ENCODE data around the gene IFT27. TPM values are rescaled to one million over a fixed set of nuclear protein-coding genes. Genes with fewer than 3 reads are reported as not detected.

Gene IFT27
- total RNA-seq, 2 donors from 2014 or later = 14.7 to 20.7 TPM

DNA sequence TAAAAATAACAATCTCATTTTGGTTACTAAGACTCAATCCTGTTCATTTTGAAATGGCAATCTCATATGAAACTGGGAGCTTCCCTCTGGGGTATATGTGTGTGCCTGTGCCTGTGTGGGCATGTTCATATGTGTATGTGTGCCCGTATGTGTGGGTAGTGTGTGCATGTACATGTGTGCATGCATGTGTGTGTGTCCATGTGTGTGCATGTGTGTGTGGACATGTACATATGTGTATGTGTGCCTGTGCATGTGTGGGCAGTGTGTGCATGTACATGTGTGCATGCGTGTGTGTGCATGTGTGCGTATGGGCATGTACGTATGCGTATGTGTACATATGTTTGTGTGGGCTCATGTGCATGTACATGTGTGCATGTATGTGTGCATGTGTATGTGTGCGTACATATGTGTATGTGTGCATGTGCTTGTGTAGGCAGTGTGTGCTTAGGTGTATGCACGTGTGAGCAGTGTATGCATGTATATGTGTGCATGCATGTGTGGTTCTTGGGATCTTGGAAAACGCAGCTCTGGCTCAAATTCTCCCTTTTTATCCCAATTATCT, 47.9 kb downstream of the IFT27 start:
- Mint-ChIP-seq H3K36me3 (ENCODE audit: low read depth) (no peaks in the 10 kb centered on the region), H3K27ac (no peak overlapping the region), H3K4me3 (no peak overlapping the region), H3K27me3 (peaks cover 42% of the 10 kb centered on the region), H3K4me1 (no peaks in the 10 kb centered on the region)
- DNase-seq (no peak), ATAC-seq (no peak)
- H3K9me3 ChIP-seq (ENCODE audit: control insufficient read depth, low read length, poor library complexity, severe bottlenecking) = no peaks in the 10 kb centered on the region

DNA sequence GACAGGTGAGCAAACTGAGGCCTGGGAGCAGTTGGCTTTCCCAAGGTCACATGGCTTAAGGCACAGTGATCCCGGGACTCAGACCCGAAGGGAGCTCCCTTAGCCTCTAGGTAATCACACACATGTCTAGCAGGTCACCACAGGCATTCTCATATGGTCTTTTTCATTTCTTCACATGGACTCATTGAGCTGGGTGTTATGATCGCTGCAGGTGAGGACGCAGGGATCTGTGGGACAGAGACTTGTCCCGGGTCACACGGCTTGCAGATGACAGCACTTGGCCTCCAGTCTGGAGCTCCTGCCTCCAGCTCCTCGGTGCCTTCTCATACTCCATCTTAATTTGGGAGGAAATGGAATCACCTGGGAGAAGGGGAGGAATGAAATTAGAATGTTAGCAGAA, 48.8 kb downstream of the IFT27 start:
- H3K9me3 ChIP-seq (ENCODE audit: control insufficient read depth, low read length, poor library complexity, severe bottlenecking) = no peaks in the 10 kb centered on the region
- Mint-ChIP-seq H3K36me3 (ENCODE audit: low read depth) (no peaks in the 10 kb centered on the region), H3K27me3 (peaks cover 42% of the 10 kb centered on the region), H3K4me1 (peaks cover 3% of the 10 kb centered on the region), H3K4me3 (no peak overlapping the region), H3K27ac (no peak overlapping the region)
- DNase-seq = no peak
- ATAC-seq = no peak

DNA sequence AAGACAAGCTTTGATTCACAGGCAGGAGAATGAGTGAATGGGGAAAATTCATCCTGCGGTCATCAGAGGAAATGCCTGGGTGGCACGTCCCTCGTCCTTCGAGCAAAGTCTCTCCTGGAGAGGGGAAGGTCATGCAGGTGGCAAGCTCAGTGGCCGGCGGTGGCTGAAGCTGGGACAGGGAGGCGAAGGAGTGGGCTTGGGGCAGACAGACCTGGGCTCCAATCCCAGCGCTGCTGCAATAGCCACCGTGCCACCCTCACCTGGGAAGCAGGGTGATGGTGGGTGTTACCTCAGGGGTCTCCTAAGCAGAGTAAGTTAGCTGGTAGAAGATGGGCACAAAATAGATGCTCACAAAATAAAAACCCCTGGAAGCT, 49.9 kb downstream of the IFT27 start:
- peaks cover 49% of the 10 kb centered on the region for H3K27me3 Mint-ChIP-seq
- no peak for ATAC-seq
- no peak for DNase-seq
- no peak overlapping the region for H3K27ac Mint-ChIP-seq
- H3K36me3 Mint-ChIP-seq (ENCODE audit: low read depth) = no peaks in the 10 kb centered on the region
- H3K9me3 ChIP-seq (ENCODE audit: control insufficient read depth, low read length, poor library complexity, severe bottlenecking) = no peaks in the 10 kb centered on the region
- H3K4me3 Mint-ChIP-seq = no peak overlapping the region
- peaks cover 3% of the 10 kb centered on the region for H3K4me1 Mint-ChIP-seq

DNA sequence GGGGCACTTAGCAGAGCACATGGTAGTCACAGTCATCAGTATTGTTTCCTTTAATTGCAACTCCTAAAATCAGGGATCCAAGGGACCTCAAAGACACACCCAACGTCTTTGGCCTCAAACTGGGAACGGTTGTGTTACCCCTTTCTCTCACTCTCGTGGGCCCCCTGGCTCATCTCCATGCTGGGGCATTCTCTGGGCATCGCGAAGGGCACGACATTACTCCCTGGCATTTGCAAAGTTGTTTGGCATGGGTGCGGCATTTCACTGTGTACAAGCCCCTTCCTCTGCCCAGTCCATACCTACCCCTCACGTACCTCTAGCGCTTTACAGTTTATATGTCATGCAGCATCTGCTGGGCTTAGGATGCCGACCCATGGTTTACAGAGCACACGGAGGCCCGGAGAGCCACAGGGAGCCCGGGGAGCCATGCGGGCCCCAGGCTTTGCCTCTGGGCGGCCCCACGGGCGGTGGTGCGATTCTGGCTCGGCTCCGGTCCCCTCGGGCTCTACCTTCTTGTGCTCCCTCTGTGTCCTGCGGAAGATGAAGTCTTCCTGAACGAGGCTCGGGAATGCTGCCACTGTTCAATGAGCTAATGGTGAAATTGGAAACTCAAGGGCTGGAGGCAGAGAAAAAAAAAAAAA, 50.4 kb downstream of the IFT27 start:
- peaks cover 54% of the 10 kb centered on the region for H3K27me3 Mint-ChIP-seq
- H3K36me3 Mint-ChIP-seq (ENCODE audit: low read depth) = no peaks in the 10 kb centered on the region
- H3K4me3 Mint-ChIP-seq = no peak overlapping the region
- no peak for DNase-seq
- ATAC-seq = no peak
- H3K27ac Mint-ChIP-seq = no peak overlapping the region
- H3K9me3 ChIP-seq (ENCODE audit: control insufficient read depth, low read length, poor library complexity, severe bottlenecking) = no peaks in the 10 kb centered on the region
- peaks cover 6% of the 10 kb centered on the region for H3K4me1 Mint-ChIP-seq

DNA sequence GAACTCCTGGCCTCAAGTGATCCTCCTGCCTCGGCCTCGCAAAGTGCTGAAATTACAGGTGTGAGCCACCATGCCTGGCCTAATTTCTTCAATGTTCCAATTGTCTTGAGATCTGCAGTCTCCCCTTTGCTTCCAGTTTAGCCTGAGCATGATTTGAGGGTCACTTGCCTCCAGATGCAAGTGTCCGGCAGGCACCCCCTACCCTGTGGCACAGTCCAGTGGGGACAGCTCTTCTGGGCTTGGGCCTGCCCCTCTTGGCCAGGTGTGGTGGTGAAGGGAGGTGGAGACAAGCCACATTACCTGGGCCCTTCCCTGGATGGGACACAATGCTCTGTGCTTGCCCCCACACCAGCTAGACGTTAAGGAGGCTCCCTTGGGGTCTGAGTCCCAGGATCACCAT, 51.1 kb downstream of the IFT27 start:
- DNase-seq = no peak

DNA sequence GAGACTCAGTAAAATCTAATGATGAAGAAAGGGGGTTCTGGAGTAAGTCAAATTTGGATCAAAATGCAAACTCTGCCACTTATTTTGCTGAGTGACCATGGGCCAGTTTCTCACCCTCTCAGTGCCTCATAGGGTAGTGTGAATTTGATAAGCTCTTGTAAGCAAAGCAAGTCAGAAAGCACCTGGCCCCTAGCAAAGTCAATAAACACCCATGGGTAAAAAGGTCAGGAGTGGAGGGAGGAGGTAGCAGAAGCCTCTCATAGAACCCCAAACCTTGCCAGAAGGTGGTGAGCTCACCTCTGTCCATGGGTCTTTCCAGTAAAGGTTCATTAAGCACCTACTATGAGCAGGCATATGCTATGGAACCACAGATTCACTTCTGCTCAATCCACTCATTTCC, 53.9 kb downstream of the IFT27 start:
- Mint-ChIP-seq H3K27ac (no peak overlapping the region), H3K4me3 (no peak overlapping the region), H3K27me3 (peaks cover 73% of the 10 kb centered on the region), H3K36me3 (ENCODE audit: low read depth) (no peaks in the 10 kb centered on the region), H3K4me1 (peaks cover 6% of the 10 kb centered on the region)
- DNase-seq = no peak
- ATAC-seq = no peak
- no peaks in the 10 kb centered on the region for H3K9me3 ChIP-seq (ENCODE audit: control insufficient read depth, low read length, poor library complexity, severe bottlenecking)

More for the DNA sequence above, 51.1 kb downstream of the IFT27 start:
- Mint-ChIP-seq H3K4me1 (peaks cover 6% of the 10 kb centered on the region), H3K27ac (no peak overlapping the region), H3K4me3 (no peak overlapping the region), H3K36me3 (ENCODE audit: low read depth) (no peaks in the 10 kb centered on the region), H3K27me3 (peaks cover 55% of the 10 kb centered on the region)
- ATAC-seq = no peak
- H3K9me3 ChIP-seq (ENCODE audit: control insufficient read depth, low read length, poor library complexity, severe bottlenecking) = no peaks in the 10 kb centered on the region

DNA sequence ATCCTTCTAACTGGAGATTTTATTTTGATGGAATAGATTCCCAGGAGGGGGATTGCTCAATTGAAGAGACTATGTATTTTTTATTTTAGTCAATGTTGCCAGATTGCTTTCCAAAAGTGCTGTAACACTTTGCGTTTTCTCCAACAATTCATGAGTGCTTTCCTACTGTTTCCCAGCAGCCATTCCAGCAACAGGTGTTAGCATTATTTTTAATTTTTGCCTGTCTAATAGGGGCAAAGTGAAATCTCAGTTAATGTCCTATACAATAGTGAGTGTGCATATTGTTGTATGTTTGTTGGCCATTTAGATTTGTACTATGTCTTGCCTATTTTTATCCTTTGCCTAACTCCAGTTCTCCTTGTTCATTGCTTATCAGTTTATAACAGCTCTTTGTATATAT, 60.3 kb downstream of the IFT27 start:
- H3K27ac Mint-ChIP-seq = no peak overlapping the region
- peaks cover 85% of the 10 kb centered on the region for H3K27me3 Mint-ChIP-seq
- peaks cover under 1% of the 10 kb centered on the region for H3K4me1 Mint-ChIP-seq
- no peak for ATAC-seq
- H3K36me3 Mint-ChIP-seq (ENCODE audit: low read depth) = peaks cover 6% of the 10 kb centered on the region
- no peaks in the 10 kb centered on the region for H3K9me3 ChIP-seq (ENCODE audit: control insufficient read depth, low read length, poor library complexity, severe bottlenecking)
- H3K4me3 Mint-ChIP-seq = no peak overlapping the region
- no peak for DNase-seq

DNA sequence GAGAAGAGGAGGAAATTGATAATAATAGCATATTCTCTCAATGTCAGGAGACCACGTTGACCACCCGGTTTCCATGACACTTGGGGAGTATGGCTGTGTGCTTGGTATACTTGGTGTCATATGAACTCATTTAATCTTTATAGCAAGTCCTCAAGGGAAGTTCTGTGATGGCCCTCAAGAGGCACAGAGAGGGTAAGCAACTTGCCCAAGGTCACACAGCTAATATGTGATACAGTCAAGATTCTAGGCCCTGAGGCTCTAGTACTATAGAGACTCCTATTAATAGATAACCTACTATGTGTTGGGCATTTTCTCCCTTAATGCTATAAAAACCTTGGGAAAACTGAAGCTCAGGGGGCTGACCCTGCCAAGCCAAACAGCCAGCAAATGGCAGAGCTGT, 61.8 kb downstream of the IFT27 start:
- H3K27me3 Mint-ChIP-seq = peaks cover 86% of the 10 kb centered on the region
- H3K4me3 Mint-ChIP-seq = no peak overlapping the region
- ATAC-seq (no peak), DNase-seq (no peak)
- no peaks in the 10 kb centered on the region for H3K9me3 ChIP-seq (ENCODE audit: control insufficient read depth, low read length, poor library complexity, severe bottlenecking)
- peaks cover 6% of the 10 kb centered on the region for H3K36me3 Mint-ChIP-seq (ENCODE audit: low read depth)
- peaks cover 2% of the 10 kb centered on the region for H3K4me1 Mint-ChIP-seq
- no peak overlapping the region for H3K27ac Mint-ChIP-seq

DNA sequence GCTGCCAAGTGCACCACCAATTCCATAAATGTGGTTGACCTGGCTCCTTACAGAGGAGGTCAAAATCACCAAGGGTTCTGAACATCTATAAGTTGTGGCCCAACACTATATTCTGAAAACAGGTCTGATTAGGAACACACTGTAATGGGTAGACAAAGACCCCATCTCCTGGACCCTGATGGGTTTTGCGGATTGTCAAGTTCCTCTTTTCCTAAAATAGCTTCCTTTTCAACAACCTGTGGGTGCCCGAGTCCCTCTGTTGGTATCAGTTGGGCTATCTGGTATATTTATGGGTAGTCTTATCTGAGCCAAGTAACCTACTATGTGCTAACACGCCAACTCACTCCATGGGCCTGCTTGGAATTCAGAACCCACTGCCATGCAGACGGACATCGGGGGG, 62.5 kb downstream of the IFT27 start:
- H3K27me3 Mint-ChIP-seq = peaks cover 85% of the 10 kb centered on the region
- H3K4me3 Mint-ChIP-seq = no peak overlapping the region
- no peak overlapping the region for H3K27ac Mint-ChIP-seq
- DNase-seq (no peak), ATAC-seq (no peak)
- H3K36me3 Mint-ChIP-seq (ENCODE audit: low read depth) = peaks cover 6% of the 10 kb centered on the region
- H3K9me3 ChIP-seq (ENCODE audit: control insufficient read depth, low read length, poor library complexity, severe bottlenecking) = no peaks in the 10 kb centered on the region
- peaks cover 2% of the 10 kb centered on the region for H3K4me1 Mint-ChIP-seq

Other genes starting within 250 kb of the IFT27 start
- 100 to 1,000 TPM; 231 to 239 TPM for gene EIF3D, start 247.0 kb downstream of the IFT27 start, total RNA-seq
- gene CACNG2, start 72.4 kb downstream of the IFT27 start, total RNA-seq = not detected
- 1 to 10 TPM in 1 of 2 donors, not detected in 1; 7.4 TPM for gene PVALB, start 40.9 kb upstream of the IFT27 start, total RNA-seq
- gene NCF4, start 84.9 kb upstream of the IFT27 start, total RNA-seq = 10 to 100 TPM; 31.7 to 37.1 TPM
- gene CSF2RB, start 137.5 kb upstream of the IFT27 start, total RNA-seq = 1 to 10 TPM; 5.1 to 8.0 TPM
- gene TST, start 243.3 kb upstream of the IFT27 start, total RNA-seq = 10 to 100 TPM in 1 of 2 donors, under 1 TPM in 1; 0.60 to 10.7 TPM
- gene MPST, start 243.6 kb upstream of the IFT27 start, total RNA-seq = 10 to 100 TPM in 1 of 2 donors, 1 to 10 TPM in 1; 6.4 to 12.3 TPM

All from T-helper 17 cell (primary cell).